Breast epithelium (tissue), 3 donors: ENCODE results near the gene C16orf87.

ENCODE experiments used
- POLR2A ChIP-seq: fragments of 450-650 bp; IDR thresholded peaks from one replicate; pipeline ENCODE4 v1.6.1; 2016; ENCODE audit warnings: antibody characterized with exemption, mild to moderate bottlenecking, moderate library complexity
- POLR2AphosphoS5 ChIP-seq, 3 donors: sonication (generic); formaldehyde crosslinking; IDR thresholded peaks; one replicate each; pipeline ENCODE4 v1.6.1; 2017; ENCODE audit warnings: antibody characterized with exemption in 3 of 3
- TF ChIP-seq, protein P1 (sequence below), 3 donors: fragments of 450-650 bp; IDR thresholded peaks; one replicate each; pipeline ENCODE4 v1.5.1; 2016 to 2017; ENCODE audit warnings: antibody characterized with exemption in 3 of 3, mild to moderate bottlenecking in 3 of 3, moderate library complexity in 3 of 3

GRCh38 chr16:46857368-46857945 is 26.5 kb upstream of the C16orf87 start:
- TF ChIP-seq POLR2A (no peak), POLR2AphosphoS5 (IDR thresholded peaks at IDR 0.05) (no peak)
- TF ChIP-seq, protein P1, sequence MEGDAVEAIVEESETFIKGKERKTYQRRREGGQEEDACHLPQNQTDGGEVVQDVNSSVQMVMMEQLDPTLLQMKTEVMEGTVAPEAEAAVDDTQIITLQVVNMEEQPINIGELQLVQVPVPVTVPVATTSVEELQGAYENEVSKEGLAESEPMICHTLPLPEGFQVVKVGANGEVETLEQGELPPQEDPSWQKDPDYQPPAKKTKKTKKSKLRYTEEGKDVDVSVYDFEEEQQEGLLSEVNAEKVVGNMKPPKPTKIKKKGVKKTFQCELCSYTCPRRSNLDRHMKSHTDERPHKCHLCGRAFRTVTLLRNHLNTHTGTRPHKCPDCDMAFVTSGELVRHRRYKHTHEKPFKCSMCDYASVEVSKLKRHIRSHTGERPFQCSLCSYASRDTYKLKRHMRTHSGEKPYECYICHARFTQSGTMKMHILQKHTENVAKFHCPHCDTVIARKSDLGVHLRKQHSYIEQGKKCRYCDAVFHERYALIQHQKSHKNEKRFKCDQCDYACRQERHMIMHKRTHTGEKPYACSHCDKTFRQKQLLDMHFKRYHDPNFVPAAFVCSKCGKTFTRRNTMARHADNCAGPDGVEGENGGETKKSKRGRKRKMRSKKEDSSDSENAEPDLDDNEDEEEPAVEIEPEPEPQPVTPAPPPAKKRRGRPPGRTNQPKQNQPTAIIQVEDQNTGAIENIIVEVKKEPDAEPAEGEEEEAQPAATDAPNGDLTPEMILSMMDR (IDR thresholded peaks at IDR 0.05): peak in 1 of 3 donors; percentile 31
